ENCODE data around the gene URAD.

- TF ChIP-seq CTCF (IDR thresholded peaks at IDR 0.05; ENCODE audit: low read depth, low read length) (no peak), EZH2phosphoT487 (IDR thresholded peaks at IDR 0.05; ENCODE audit: low read depth) (no peak)
Observed at GRCh38 chr13:27933118-27933517, 55.4 kb downstream of the URAD start.
